Caki2 (cell line): ENCODE measurements around the gene LZTR1. TPM values are rescaled to one million over a fixed set of nuclear protein-coding genes. Genes with fewer than 3 reads are reported as not detected.

ENCODE experiments used
- DNase-seq: peaks from one replicate; pipeline ENCODE4 v3.0.0-alpha.2; 2015; ENCODE audit warnings: low read depth
- in situ Hi-C: cut with HindIII; loops from 2 replicates; pipeline ENCODE4 v1.10.0; 2016; ENCODE audit warnings: low sequenced_read_pairs, low pct_unique_long_range_greater_than_20kb, mixed read lengths
- total RNA-seq: library from RNA; depleted of rRNA; stranded (reverse); fragments of >200 nt; shearing (Covaris generic); gene quantifications from 2 replicates; pipeline ENCODE4 v1.2.3, GENCODE V29; 2014; ENCODE audit warnings: low replicate concordance

Gene LZTR1
- total RNA-seq, 1 experiment from 2014 or later = 50.7 TPM

GRCh38 chr22:21020802-21021429 lies 38.8 kb downstream of the LZTR1 start:
- in situ Hi-C loops = no loop called here

GRCh38 chr22:21022507-21022906 lies 40.4 kb downstream of the LZTR1 start:
- in situ Hi-C loops = no loop called here
- DNase-seq = no peak

More at GRCh38 chr22:21020802-21021429, 38.8 kb downstream of the LZTR1 start:
- DNase-seq = no peak

- in situ Hi-C loops = no loop called here
- DNase-seq = no peak
Observed at GRCh38 chr22:21022955-21023614, 41.0 kb downstream of the LZTR1 start.

GRCh38 chr22:21025266-21025665 lies 43.2 kb downstream of the LZTR1 start:
- DNase-seq = no peak
- in situ Hi-C loops = no loop called here

- in situ Hi-C loops = no loop called here
- DNase-seq = no peak
Observed at GRCh38 chr22:21025763-21026755, 44.0 kb downstream of the LZTR1 start.

GRCh38 chr22:21026783-21027692 lies 44.9 kb downstream of the LZTR1 start:
- in situ Hi-C loops = no loop called here
- no peak for DNase-seq

- in situ Hi-C loops = no loop called here
- DNase-seq = no peak
Observed at GRCh38 chr22:21028277-21029251, 46.5 kb downstream of the LZTR1 start.

GRCh38 chr22:21029486-21030025 lies 47.5 kb downstream of the LZTR1 start:
- no peak for DNase-seq
- in situ Hi-C loops = no loop called here

- DNase-seq = no peak
- in situ Hi-C loops = no loop called here
Observed at GRCh38 chr22:21030032-21030431, 47.9 kb downstream of the LZTR1 start.

GRCh38 chr22:21030621-21031544 lies 48.8 kb downstream of the LZTR1 start:
- DNase-seq = no peak
- in situ Hi-C loops = no loop called here

- DNase-seq = no peak
- in situ Hi-C loops = no loop called here
Observed at GRCh38 chr22:21031545-21032036, 49.5 kb downstream of the LZTR1 start.

- in situ Hi-C loops = no loop called here
- DNase-seq = no peak
Observed at GRCh38 chr22:21032037-21032867, 50.2 kb downstream of the LZTR1 start, which contains the start of gene SLC7A4. Gene SLC7A4, minus strand, starts transcription at chr22:21032561. Its CDS starts 749 bp downstream, at chr22:21031812.

GRCh38 chr22:21032868-21033688 lies 51.0 kb downstream of the LZTR1 start:
- in situ Hi-C loops = no loop called here
- no peak for DNase-seq

GRCh38 chr22:21033895-21034294 lies 51.8 kb downstream of the LZTR1 start:
- in situ Hi-C loops = no loop called here

More at GRCh38 chr22:21033895-21034294, 51.8 kb downstream of the LZTR1 start:
- DNase-seq = no peak
